Measurements from ENCODE around the gene ZNF771.

ZNF771 gene

DNA sequence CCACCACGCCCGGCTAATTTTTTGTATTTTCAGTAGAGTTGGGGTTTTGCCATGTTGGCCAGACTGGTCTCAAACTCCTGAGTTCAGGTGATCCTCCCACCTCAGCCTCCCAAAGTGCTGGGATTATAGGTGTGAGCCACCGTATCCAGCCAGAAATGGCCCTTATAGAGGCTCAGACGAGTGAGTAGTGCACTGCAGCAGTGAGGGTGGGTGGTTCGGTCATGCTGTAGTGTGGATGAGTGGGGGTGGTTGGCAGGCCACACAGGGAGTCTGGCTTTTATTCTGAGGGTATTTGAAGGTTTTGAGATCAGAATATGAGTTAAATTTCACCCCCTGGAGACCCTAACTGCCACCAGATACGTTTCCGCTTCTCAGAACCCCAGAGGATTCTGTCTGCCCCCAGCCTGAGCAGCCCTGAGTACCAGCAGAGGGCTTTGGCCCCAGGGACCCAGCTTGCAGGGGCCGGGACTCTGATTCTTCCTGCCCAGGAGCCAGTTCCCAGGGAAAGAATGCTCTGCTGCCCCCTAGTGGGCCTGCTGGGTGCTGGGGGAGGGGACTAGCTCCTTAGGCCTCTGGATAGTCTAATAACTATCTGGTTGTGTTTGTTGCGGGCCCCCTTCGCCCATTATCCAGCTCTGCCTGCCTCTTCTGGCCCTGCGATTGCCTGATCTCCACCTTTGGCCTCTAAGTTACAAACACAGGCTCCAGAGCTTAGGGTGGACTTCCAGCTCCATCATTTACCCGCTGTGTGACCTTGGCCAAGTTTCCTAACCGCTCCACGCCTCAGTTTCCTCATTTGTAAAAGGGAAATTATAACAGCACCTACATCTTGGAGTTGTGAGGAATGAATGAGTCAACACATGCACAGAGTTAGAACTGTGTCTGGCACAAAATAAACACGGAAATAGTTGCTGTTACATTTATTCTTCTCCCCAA lies 2.0 kb downstream of the ZNF771 start:
- Histone ChIP-seq H3K27ac (ENCODE audit: insufficient read depth in 1 of 2, low read depth in 1 of 2, low read length in 2 of 2, poor library complexity in 1 of 2, severe bottlenecking in 2 of 2) (no peak overlapping the region), H3K4me1 (ENCODE audit: control extremely low read depth in 1 of 4, control insufficient read depth in 4 of 4, insufficient read depth in 4 of 4, low read length in 3 of 4) (peaks cover 3 to 42% (median 29%) of the 10 kb centered on the region in 4 experiments), H3K4me3 (ENCODE audit: control insufficient read depth in 1 of 7, extremely low read depth in 1 of 7, insufficient read depth in 4 of 7, low read depth in 2 of 7, low read length in 6 of 7) (no peak overlapping the region), H3K27me3 (replicated peaks in 2 of 5; ENCODE audit: control insufficient read depth in 4 of 5, insufficient read depth in 5 of 5, low read length in 4 of 5) (no peaks in the 10 kb centered on the region), H3K36me3 (ENCODE audit: control insufficient read depth in 4 of 4, insufficient read depth in 4 of 4, low read length in 3 of 4) (peaks cover 3 to 25% (median 3%) of the 10 kb centered on the region in 4 experiments), H3K9me3 (ENCODE audit: control extremely low read depth in 1 of 5, control insufficient read depth in 4 of 5, insufficient read depth in 2 of 5, low read depth in 1 of 5, low read length in 4 of 5) (no peaks in the 10 kb centered on the region)
- DNase-seq, result peak; percentile 91 to 94 (median 92)
- WGBS (ENCODE audit: insufficient coverage), result 53% methylated on average over 14 of the region's 15 CpGs
- ChIA-PET CTCF (interaction anchor here (0.6 to 8.0 kb wide), 21 partner anchors 9 to 237 kb away, joined by 3 to 97 read pairs (median 5); partner anchors contain the start of genes CD2BP2, DCTPP1, SEPTIN1 and TBC1D10B), POLR2A (interaction anchor here (0.9 to 1.1 kb wide), 3 partner anchors 9 to 22 kb away, joined by 3 read pairs; partner anchors contain the start of gene ZNF48)

DNA sequence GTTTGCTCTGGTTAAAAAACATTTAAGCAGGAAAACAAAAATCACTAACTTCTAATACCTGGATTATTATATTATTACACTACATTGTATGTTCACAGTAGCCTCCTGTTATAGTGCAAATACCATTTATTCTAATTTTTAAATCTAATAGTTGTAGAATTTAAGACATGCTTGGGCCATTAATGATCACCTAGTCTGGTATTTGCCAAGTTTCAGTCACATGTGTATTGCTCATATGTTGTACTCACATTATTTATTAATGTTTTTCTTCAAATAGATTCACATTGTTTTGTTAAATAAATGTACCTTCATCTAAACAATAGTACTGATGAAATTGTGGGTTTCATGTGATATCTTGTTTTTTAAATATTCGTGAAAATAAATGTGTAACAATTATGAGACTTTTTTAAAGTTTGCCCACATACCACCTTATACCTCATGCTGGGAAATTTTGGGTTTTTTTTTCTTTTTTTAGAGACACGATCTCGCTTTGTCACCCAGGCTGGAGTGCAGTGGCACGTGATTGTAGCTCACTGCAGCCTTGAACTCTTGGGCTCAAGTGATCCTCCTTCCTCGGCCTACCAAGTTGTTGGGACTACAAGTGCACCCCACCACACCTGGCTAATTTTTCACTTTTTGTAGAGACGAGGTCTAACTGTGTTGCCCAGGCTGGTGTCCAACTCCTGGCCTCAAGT lies 5.9 kb downstream of the ZNF771 start:
- peaks cover 3 to 36% (median 3%) of the 10 kb centered on the region in 4 experiments for H3K36me3 ChIP-seq (ENCODE audit: control insufficient read depth in 4 of 4, insufficient read depth in 4 of 4, low read length in 3 of 4)
- H3K4me3 ChIP-seq (ENCODE audit: control insufficient read depth in 1 of 7, extremely low read depth in 1 of 7, insufficient read depth in 4 of 7, low read depth in 2 of 7, low read length in 6 of 7), result no peak overlapping the region
- ChIA-PET CTCF (interaction anchor here (0.6 to 8.0 kb wide), 2 partner anchors 17 to 33 kb away, joined by 5 to 97 read pairs; partner anchors contain the start of gene ZNF48), POLR2A (interaction anchor here (0.6 kb wide), 3 partner anchors 84 to 606 kb away, joined by 4 to 7 read pairs (median 4); no protein-coding TSS in a partner anchor)
- DNase-seq, result no peak
- peaks cover 0 to 42% (median 31%) of the 10 kb centered on the region in 4 experiments for H3K4me1 ChIP-seq (ENCODE audit: control extremely low read depth in 1 of 4, control insufficient read depth in 4 of 4, insufficient read depth in 4 of 4, low read length in 3 of 4)
- no peak overlapping the region for H3K27ac ChIP-seq (ENCODE audit: insufficient read depth in 1 of 2, low read depth in 1 of 2, low read length in 2 of 2, poor library complexity in 1 of 2, severe bottlenecking in 2 of 2)
- 92% methylated on average over 4 of the region's 6 CpGs for WGBS (ENCODE audit: insufficient coverage)
- H3K27me3 ChIP-seq (replicated peaks in 2 of 5; ENCODE audit: control insufficient read depth in 4 of 5, insufficient read depth in 5 of 5, low read length in 4 of 5), result no peaks in the 10 kb centered on the region
- no peaks in the 10 kb centered on the region for H3K9me3 ChIP-seq (ENCODE audit: control extremely low read depth in 1 of 5, control insufficient read depth in 4 of 5, insufficient read depth in 2 of 5, low read depth in 1 of 5, low read length in 4 of 5)

DNA sequence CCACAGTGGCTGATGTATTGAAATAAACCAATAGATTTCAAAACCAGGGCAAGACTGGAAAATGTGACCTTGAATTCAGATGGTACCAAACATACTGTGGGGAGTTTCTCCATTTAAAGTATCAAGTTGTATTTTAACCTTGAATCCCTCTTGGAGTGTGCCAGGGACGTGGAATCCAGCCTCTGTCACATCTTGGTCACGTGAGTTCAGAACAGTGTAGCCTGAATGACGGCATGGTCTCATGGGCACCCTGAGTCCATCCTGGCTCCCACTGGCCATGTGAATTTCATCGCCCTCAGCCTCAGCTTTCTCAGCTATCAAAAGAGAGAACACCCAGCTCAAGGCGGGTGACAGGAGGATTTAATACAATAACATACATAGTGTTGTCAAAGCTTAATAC lies 6.8 kb downstream of the ZNF771 start:
- CTCF ChIA-PET, result interaction anchor here (0.6 to 1.3 kb wide), 3 partner anchors 19 to 231 kb away, joined by 3 to 7 read pairs (median 3); partner anchors contain the start of genes CORO1A, SEPTIN1 and ZNF48

DNA sequence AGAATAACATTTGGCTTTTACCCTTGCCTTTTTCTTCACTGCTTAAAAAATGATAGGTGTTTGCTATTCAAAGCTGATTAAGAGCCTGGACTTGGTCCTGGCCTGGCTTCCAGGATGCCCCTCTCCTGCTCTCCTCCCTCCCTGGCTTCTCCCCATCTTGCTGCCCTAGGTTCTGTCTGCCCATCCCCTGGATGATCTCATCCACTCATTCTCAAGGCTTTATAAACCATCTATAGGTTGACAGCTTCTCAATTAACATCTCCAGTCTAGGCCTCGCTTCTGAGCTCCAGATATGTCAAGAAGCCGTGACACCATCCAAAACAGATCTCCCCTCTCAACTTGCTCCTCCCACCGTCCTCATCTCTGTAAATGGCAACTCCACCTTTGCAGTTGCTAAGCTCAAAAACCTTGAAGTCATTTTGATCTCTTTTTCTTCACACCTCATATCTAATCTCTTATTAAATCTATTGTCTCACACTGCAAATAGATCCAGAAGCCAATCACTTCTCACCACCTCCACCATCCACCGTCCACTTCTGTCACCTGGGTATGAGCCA lies 8.7 kb downstream of the ZNF771 start:
- no peak overlapping the region for H3K4me3 ChIP-seq (ENCODE audit: control insufficient read depth in 1 of 7, extremely low read depth in 1 of 7, insufficient read depth in 4 of 7, low read depth in 2 of 7, low read length in 6 of 7)
- ChIA-PET CTCF (interaction anchor here (1.1 to 1.4 kb wide), 4 partner anchors 11 to 48 kb away, joined by 3 to 4 read pairs (median 4); partner anchors contain the start of gene DCTPP1), POLR2A (no interaction called here)
- no peaks in the 10 kb centered on the region for H3K27me3 ChIP-seq (replicated peaks in 2 of 5; ENCODE audit: control insufficient read depth in 4 of 5, insufficient read depth in 5 of 5, low read length in 4 of 5)
- no peaks in the 10 kb centered on the region for H3K9me3 ChIP-seq (ENCODE audit: control extremely low read depth in 1 of 5, control insufficient read depth in 4 of 5, insufficient read depth in 2 of 5, low read depth in 1 of 5, low read length in 4 of 5)
- DNase-seq, result no peak
- peaks cover 0 to 32% (median 22%) of the 10 kb centered on the region in 4 experiments for H3K4me1 ChIP-seq (ENCODE audit: control extremely low read depth in 1 of 4, control insufficient read depth in 4 of 4, insufficient read depth in 4 of 4, low read length in 3 of 4)
- no peak overlapping the region for H3K27ac ChIP-seq (ENCODE audit: insufficient read depth in 1 of 2, low read depth in 1 of 2, low read length in 2 of 2, poor library complexity in 1 of 2, severe bottlenecking in 2 of 2)
- peaks cover 3 to 46% (median 4%) of the 10 kb centered on the region in 4 experiments for H3K36me3 ChIP-seq (ENCODE audit: control insufficient read depth in 4 of 4, insufficient read depth in 4 of 4, low read length in 3 of 4)
- WGBS (ENCODE audit: insufficient coverage), result 95% methylated on average over 4 of the region's 4 CpGs

More for the DNA sequence above, 6.8 kb downstream of the ZNF771 start:
- no peak overlapping the region for H3K4me3 ChIP-seq (ENCODE audit: control insufficient read depth in 1 of 7, extremely low read depth in 1 of 7, insufficient read depth in 4 of 7, low read depth in 2 of 7, low read length in 6 of 7)
- H3K36me3 ChIP-seq (ENCODE audit: control insufficient read depth in 4 of 4, insufficient read depth in 4 of 4, low read length in 3 of 4), result peaks cover 3 to 39% (median 3%) of the 10 kb centered on the region in 4 experiments
- H3K27me3 ChIP-seq (replicated peaks in 2 of 5; ENCODE audit: control insufficient read depth in 4 of 5, insufficient read depth in 5 of 5, low read length in 4 of 5), result no peaks in the 10 kb centered on the region
- POLR2A ChIA-PET, result no interaction called here
- no peak for DNase-seq
- peaks cover 0 to 40% (median 28%) of the 10 kb centered on the region in 4 experiments for H3K4me1 ChIP-seq (ENCODE audit: control extremely low read depth in 1 of 4, control insufficient read depth in 4 of 4, insufficient read depth in 4 of 4, low read length in 3 of 4)
- no peaks in the 10 kb centered on the region for H3K9me3 ChIP-seq (ENCODE audit: control extremely low read depth in 1 of 5, control insufficient read depth in 4 of 5, insufficient read depth in 2 of 5, low read depth in 1 of 5, low read length in 4 of 5)
- H3K27ac ChIP-seq (ENCODE audit: insufficient read depth in 1 of 2, low read depth in 1 of 2, low read length in 2 of 2, poor library complexity in 1 of 2, severe bottlenecking in 2 of 2), result no peak overlapping the region
- WGBS (ENCODE audit: insufficient coverage), result 95% methylated on average over 3 of the region's 5 CpGs

DNA sequence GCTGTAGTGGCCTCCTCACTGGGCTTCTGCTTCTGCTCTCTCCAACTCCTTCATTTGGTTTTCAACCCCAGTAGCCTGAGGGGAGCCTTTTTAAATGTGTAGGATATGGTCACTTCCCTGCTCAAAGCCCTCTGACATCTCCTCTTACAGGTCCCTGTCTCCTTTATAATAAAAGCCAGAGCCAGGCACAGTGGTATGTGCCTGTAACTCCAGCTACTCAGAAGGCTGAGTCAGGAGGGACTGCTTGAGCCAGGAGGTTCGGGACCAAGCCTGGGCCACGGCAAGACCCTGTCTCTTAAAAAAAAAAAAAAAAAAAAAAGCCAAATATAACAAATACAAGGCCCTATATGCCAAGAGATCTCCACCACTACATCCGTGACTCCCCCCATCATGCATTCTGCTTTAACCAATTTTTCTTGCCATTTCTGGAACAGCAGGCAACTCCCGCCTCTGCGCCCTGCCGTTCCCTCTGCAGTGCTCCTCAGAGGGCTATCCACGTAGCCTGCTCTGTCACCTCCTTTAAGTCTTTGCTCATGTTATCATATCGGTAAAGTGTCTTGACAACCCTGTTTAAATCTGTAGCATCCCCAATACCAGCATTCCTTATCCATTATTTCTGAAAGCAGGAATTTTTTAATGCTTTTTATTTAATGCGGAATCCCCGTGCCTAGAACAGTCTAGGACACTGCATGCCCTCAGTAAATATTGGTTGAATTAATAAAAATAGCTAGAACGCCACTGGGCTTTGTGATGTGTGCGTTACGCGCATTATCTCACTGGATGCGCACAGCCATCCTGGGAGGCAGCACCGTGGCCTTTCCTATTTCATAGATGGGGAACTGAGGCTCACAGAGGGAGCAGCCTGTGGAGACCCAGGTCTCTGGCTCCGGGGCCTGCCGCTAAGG lies 9.5 kb downstream of the ZNF771 start:
- Histone ChIP-seq H3K9me3 (ENCODE audit: control extremely low read depth in 1 of 5, control insufficient read depth in 4 of 5, insufficient read depth in 2 of 5, low read depth in 1 of 5, low read length in 4 of 5) (no peaks in the 10 kb centered on the region), H3K36me3 (ENCODE audit: control insufficient read depth in 4 of 4, insufficient read depth in 4 of 4, low read length in 3 of 4) (peaks cover 3 to 43% (median 7%) of the 10 kb centered on the region in 4 experiments), H3K4me3 (ENCODE audit: control insufficient read depth in 1 of 7, extremely low read depth in 1 of 7, insufficient read depth in 4 of 7, low read depth in 2 of 7, low read length in 6 of 7) (peak overlapping the region; percentile 57 to 82 (median 66)), H3K27me3 (replicated peaks in 2 of 5; ENCODE audit: control insufficient read depth in 4 of 5, insufficient read depth in 5 of 5, low read length in 4 of 5) (no peaks in the 10 kb centered on the region), H3K27ac (ENCODE audit: insufficient read depth in 1 of 2, low read depth in 1 of 2, low read length in 2 of 2, poor library complexity in 1 of 2, severe bottlenecking in 2 of 2) (no peak overlapping the region), H3K4me1 (ENCODE audit: control extremely low read depth in 1 of 4, control insufficient read depth in 4 of 4, insufficient read depth in 4 of 4, low read length in 3 of 4) (peaks cover 0 to 27% (median 22%) of the 10 kb centered on the region in 4 experiments)
- CTCF ChIA-PET, result interaction anchor here (1.0 to 2.1 kb wide), 10 partner anchors 7 to 258 kb away, joined by 3 to 10 read pairs (median 4); partner anchors contain the start of gene DCTPP1
- 68% methylated on average over 12 of the region's 18 CpGs for WGBS (ENCODE audit: insufficient coverage)
- no peak for DNase-seq
- POLR2A ChIA-PET, result interaction anchor here (0.9 to 2.7 kb wide), 2 partner anchors 13 to 28 kb away, joined by 3 to 9 read pairs; partner anchors contain the start of genes DCTPP1 and SEPHS2

All from common myeloid progenitor, CD34-positive (primary cell).